C4-2B (cell line): Measurements from ENCODE around the gene SPATA46.
A peak's percentile ranks its signal among the peaks of the same experiment; 100 is the strongest.
"Not testable (repeated sequence)": the region's sequence is repeated elsewhere in the genome, so short reads cannot be mapped to it uniquely, and the experiment has no call there.

Experiments
- H3K27ac ChIP-seq: fragments of 450-650 bp; 2 replicates; pipeline ENCODE4 v1.5.1; 2017
- ZFX ChIP-seq: fragments of 450-650 bp; IDR thresholded peaks from 2 replicates; pipeline ENCODE4 v1.6.1; 2017
- TF ChIP-seq, protein P1 (sequence below): fragments of 450-650 bp; conservative IDR thresholded peaks from 2 replicates; pipeline ENCODE4 v1.5.1; 2017; ENCODE audit warnings: mild to moderate bottlenecking

SPATA46 gene

DNA sequence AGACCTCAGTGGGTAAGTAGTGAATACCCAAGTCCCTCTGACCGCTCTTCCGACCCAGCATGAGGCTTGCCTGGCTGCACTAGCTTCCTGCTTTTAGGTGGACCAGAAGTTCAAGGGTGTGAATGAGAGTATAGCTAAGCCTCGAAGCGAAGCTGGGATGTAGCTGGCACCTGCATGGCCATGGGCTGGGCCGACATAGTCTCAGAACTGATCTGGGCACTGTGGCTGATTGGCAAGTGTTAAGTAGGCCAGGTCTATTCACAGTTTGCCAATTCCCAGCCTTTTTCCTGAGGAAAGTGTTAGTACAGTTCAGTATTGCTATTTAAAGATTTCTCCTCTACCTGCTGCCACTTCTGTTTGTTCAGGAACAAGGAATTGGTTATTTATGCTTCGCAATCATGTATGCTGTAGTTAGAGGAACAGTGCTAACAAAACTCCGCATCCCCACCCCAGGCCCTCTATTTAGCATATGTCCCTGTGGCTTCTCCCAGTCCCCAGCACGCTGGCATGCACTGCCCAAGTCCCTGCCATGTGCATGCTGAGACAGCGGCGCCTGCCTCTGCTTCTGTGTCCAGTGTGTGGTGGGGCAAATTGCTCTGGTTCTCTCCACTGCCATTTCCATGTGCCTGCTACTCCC is 16.3 kb downstream of the SPATA46 start:
- H3K27ac ChIP-seq, result no peak overlapping the region
- TF ChIP-seq, protein P1, sequence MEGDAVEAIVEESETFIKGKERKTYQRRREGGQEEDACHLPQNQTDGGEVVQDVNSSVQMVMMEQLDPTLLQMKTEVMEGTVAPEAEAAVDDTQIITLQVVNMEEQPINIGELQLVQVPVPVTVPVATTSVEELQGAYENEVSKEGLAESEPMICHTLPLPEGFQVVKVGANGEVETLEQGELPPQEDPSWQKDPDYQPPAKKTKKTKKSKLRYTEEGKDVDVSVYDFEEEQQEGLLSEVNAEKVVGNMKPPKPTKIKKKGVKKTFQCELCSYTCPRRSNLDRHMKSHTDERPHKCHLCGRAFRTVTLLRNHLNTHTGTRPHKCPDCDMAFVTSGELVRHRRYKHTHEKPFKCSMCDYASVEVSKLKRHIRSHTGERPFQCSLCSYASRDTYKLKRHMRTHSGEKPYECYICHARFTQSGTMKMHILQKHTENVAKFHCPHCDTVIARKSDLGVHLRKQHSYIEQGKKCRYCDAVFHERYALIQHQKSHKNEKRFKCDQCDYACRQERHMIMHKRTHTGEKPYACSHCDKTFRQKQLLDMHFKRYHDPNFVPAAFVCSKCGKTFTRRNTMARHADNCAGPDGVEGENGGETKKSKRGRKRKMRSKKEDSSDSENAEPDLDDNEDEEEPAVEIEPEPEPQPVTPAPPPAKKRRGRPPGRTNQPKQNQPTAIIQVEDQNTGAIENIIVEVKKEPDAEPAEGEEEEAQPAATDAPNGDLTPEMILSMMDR, result no peak
- no peak for TF ChIP-seq ZFX

DNA sequence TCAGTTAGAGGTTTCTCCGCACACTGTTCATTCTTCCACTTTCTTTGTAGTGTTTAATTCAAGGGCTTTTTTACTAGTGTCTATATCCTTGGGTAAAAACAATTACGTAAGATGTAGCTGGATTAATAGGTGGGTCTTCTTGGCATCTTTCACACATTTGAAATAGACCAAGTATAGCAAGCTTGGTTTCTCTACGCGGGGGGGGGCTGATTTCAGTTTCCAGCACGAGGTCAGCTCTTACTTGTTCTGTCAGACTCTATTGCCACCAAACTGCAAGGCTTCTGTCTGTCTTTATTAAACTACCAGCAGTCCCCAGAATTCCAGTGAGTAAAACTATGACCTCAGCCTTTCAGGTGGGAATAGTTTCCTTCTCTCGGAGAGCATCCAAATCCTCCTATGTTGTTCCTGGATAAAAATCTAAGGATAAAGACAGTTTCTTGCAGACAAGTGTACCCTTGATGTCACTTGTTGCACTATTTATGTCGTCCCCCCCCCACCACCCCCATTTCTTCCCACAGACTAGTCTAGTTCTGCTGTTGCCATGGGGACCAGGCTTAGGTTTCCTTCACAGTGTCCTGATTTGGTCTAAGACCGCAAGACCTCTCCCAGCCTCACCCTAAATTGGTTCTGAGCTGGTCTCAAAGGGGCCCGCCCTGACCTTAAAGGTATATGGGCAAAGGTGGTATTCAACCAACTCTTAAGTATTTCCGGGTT is 17.0 kb downstream of the SPATA46 start:
- TF ChIP-seq, protein P1, result no peak
- TF ChIP-seq ZFX, result no peak

DNA sequence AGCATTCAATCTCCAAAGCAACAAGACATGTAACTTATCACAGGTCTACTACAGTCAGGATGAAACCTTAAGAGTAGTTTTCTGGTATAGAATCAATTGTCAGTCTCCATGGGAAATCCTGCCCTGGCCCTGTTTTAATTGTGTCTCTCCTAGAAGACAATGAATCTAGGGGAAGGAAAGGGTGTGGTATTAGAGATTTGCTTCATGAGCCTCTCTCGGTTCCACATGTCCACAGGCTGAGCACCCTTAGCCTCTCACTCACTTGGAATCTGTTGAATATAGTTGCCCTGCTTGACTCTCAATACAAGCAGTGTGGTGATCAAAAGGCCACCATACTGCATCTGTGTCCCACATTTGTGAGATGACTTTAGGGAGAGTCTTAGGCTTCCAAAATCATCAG is 17.7 kb downstream of the SPATA46 start:
- H3K27ac ChIP-seq, result no peak overlapping the region
- no peak for TF ChIP-seq ZFX
- TF ChIP-seq, protein P1, result no peak

More for the DNA sequence above, 17.0 kb downstream of the SPATA46 start:
- H3K27ac ChIP-seq, result no peak overlapping the region

DNA sequence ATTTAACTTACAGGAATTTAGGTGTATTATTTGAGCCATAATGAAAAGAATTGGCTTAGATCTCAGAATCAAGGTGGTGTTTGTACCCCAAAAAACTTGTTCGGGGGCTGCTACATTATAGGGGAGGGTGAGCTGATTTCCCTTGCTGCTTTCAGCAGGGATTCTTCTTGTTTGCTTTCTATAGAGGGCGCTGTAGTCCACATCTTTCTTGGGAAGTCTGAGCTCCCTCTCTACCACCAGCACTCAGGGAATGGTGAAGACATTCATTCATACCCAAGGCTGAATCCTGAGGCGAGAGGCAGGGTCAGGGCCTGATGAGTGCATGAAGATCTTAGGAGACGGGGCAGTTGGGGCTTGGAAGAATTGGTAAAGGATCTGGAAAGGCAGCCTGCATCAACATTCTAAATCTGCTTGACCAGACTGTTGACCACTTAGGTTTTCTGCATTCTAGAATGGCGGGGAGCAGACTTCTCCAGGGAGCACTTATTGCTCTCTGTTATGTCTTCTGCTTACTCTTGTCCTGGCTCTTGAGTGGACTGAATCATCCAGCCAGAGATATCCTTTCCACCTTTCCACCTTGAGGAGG is 18.9 kb downstream of the SPATA46 start:
- TF ChIP-seq, protein P1, result peak; percentile 79
- no peak for TF ChIP-seq ZFX
- no peak overlapping the region for H3K27ac ChIP-seq

DNA sequence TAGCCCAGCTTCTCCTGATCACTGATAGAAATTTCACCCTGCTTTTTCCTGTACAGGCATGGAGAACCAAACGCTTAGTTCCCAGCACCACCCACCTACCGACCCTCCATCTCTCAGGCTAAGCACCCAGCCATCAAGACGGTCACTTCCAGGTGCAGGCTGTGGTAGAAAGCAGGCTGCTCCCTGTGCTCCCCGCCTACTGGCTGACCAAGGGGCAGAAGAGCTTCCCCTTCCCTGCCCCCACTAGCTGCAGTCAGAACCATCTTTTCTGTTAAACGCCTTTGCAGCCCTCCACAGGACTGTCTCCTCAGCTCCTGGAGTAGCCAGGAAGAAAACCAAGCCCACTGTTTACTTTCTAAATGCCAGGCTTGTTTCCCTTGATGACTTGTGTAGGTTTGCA is 23.0 kb downstream of the SPATA46 start:
- no peak overlapping the region for H3K27ac ChIP-seq

DNA sequence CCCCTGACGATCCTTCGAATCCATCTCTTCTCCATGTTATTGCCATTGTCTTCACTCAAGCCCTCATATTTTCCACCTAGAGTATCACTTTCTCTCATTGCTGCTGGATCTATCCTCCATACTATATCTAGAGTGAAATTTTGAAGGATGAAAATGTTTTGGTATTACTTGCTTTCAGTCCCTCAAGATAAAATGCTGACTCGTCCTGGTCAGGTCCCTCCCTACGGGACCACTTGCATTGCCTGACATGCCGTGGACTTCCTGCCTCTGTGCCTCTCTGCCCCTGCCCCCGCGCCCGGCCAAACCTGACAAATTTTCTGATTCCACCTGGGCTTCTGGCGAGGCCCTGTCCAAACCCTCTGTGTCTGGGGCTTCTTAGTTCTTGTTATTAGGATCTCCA is 23.6 kb downstream of the SPATA46 start:
- H3K27ac ChIP-seq, result no peak overlapping the region
- TF ChIP-seq ZFX, result no peak
- TF ChIP-seq, protein P1, result no peak

More for the DNA sequence above, 23.0 kb downstream of the SPATA46 start:
- TF ChIP-seq ZFX, result no peak
- TF ChIP-seq, protein P1, result no peak

DNA sequence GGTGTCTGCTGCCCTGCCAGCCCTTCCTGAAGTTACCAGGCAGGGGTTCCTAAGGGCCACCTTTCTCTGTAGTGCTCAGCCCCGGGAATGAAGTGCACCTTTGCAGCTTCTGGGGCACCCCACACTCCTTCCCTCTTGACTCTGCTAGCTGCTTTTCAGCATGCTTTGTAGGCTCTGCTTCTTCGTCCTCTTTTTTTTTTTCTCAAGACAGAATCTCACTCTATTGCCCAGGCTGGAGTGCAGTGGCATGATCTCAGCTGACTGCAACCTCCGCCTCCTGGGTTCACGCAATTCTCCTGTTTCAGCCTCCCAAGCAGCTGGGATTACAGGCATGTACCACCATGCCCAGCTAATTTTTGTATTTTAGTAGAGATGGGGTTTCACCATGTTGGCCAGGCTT is 24.8 kb downstream of the SPATA46 start:
- H3K27ac ChIP-seq, result not testable (repeated sequence)
